Activated naive CD4-positive, alpha-beta T cell treated with anti-CD3 and anti-CD28 coated beads, Interleukin-2, amount 10 ng/mL, durations not matched to agents 7 days and 5 days (primary cell): Measurements from ENCODE around the gene EIF4B.
"Not testable (repeated sequence)": the region's sequence is repeated elsewhere in the genome, so short reads cannot be mapped to it uniquely, and the experiment has no call there.

Source experiments
- CTCF ChIA-PET: fragments of 350-600 bp; sonication (Branson Sonifier 250); formaldehyde crosslinking; loops from one replicate; lab custom pipeline; 2021; ENCODE audit warnings: antibody characterized with exemption; lab: Charles Lee
- DNase-seq: peaks from one replicate; pipeline ENCODE4 v3.0.0-alpha.2; 2020
- H3K27ac Mint-ChIP-seq: one replicate; pipeline ENCODE4 v1.8.0; 2021; ENCODE audit warnings: mild to moderate bottlenecking, moderate library complexity, mixed read lengths
- H3K27me3 Mint-ChIP-seq: one replicate; pipeline ENCODE4 v1.8.0; 2021; ENCODE audit warnings: mild to moderate bottlenecking, mixed read lengths
- H3K36me3 Mint-ChIP-seq: one replicate; pipeline ENCODE4 v1.8.0; 2021; ENCODE audit warnings: mixed read lengths
- H3K4me1 Mint-ChIP-seq: one replicate; pipeline ENCODE4 v1.8.0; 2021; ENCODE audit warnings: mixed read lengths
- H3K4me3 Mint-ChIP-seq: one replicate; pipeline ENCODE4 v1.8.0; 2021; ENCODE audit warnings: mild to moderate bottlenecking, moderate library complexity, mixed read lengths
- H3K9me3 Mint-ChIP-seq: one replicate; pipeline ENCODE4 v1.8.0; 2021; ENCODE audit warnings: mixed read lengths

The EIF4B gene

DNA sequence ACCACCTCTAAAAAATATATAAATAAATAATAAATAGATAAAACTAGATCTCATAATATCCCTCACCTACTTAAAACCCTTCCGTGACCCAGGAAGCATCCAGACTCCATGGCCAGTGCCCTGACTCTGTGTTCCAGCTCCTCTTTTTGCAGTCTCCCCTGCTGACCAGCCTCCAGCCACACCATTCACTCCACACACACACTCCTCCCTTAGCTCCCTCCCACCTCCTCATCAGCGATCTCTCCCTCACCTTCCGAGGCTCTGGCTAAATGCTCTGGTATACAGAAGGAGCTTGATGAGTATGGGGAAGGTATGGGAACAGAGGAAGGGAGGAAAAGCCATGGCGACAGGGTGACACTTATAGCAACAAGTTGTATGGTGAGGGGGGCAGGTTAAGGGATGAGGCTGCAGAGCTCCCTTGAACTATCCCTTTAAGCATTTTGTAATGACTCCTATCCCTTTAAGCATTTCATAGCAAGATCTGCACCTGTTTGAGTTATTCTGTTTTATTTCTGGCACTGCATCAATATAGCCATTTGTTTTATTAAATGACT is 26.1 kb upstream of the EIF4B start:
- no peaks in the 10 kb centered on the region for H3K36me3 Mint-ChIP-seq
- no peak overlapping the region for H3K4me3 Mint-ChIP-seq
- CTCF ChIA-PET, result interaction anchor here (0.7 to 12.5 kb wide), 31 partner anchors 11 to 645 kb away, joined by 3 to 427 read pairs (median 4); no protein-coding TSS in a partner anchor
- DNase-seq, result no peak
- H3K4me1 Mint-ChIP-seq, result no peaks in the 10 kb centered on the region
- peaks cover 41% of the 10 kb centered on the region for H3K27me3 Mint-ChIP-seq
- no peak overlapping the region for H3K27ac Mint-ChIP-seq
- H3K9me3 Mint-ChIP-seq, result no peaks in the 10 kb centered on the region

DNA sequence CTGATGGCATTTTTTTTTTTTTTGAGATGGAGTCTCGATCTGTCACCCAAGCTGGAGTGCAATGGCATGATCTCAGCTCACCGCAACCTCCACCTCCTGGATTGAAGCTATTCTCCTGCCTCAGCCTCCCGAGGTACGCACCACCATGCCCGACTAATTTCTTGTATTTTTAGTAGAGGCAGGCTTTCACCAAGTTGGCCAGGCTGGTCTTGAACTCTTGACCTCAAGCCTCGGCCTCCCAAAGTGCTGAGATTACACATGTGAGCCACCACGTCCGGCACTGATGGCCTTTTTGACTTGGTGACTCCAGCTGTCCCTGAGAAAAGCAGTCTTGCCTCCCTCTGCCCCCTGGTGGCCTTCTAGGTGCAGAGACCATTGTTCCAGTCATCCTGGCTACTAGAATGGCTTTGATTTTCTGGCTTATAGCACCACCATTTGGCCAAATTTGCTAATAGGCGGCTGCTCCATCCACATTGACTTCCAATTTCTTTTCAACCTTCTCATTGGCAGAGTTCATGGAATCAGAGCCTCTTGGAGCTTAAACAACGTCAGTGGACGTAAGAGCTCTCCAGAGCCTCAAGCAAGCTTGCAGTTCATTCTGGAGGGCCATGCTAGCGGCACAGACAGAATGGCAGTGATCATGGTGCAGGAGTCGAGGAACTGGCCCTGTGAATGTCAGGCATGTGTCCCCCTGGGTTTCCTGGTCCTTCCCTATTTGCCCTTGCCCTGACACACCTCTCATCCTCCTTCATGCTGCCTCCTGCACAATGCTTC is 25.4 kb upstream of the EIF4B start:
- CTCF ChIA-PET, result interaction anchor here (0.7 to 12.5 kb wide), 29 partner anchors 11 to 646 kb away, joined by 3 to 427 read pairs (median 4); no protein-coding TSS in a partner anchor
- H3K4me3 Mint-ChIP-seq, result no peak overlapping the region
- H3K27me3 Mint-ChIP-seq, result peaks cover 47% of the 10 kb centered on the region
- peak; percentile 89 for DNase-seq
- no peaks in the 10 kb centered on the region for H3K36me3 Mint-ChIP-seq
- no peaks in the 10 kb centered on the region for H3K4me1 Mint-ChIP-seq
- no peaks in the 10 kb centered on the region for H3K9me3 Mint-ChIP-seq
- H3K27ac Mint-ChIP-seq, result no peak overlapping the region

DNA sequence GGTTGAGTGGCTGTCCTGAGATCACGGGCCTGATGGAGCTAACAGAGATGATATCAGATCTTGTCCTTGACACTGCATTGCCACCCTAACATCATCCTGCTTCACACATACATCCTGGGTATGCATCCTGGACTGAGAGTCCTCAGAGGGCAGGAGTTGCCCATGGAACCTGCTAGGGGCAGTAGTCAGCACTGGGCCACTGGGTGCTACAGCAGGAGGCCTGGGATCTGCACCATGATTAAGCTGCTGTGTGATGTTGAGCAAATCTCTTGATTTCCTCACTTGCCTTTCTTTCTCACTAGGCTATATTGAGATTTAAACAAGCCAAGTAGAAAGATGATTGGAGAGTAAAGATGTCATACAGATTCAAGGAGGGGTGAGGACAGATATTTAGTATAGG is 22.1 kb upstream of the EIF4B start:
- Mint-ChIP-seq H3K36me3 (no peaks in the 10 kb centered on the region), H3K4me1 (no peaks in the 10 kb centered on the region), H3K27me3 (peaks cover 25% of the 10 kb centered on the region), H3K27ac (no peak overlapping the region), H3K4me3 (no peak overlapping the region), H3K9me3 (no peaks in the 10 kb centered on the region)
- CTCF ChIA-PET, result interaction anchor here (12.5 kb wide), 1 partner anchor 103 kb away, joined by 427 read pairs; no protein-coding TSS in a partner anchor
- DNase-seq, result no peak

DNA sequence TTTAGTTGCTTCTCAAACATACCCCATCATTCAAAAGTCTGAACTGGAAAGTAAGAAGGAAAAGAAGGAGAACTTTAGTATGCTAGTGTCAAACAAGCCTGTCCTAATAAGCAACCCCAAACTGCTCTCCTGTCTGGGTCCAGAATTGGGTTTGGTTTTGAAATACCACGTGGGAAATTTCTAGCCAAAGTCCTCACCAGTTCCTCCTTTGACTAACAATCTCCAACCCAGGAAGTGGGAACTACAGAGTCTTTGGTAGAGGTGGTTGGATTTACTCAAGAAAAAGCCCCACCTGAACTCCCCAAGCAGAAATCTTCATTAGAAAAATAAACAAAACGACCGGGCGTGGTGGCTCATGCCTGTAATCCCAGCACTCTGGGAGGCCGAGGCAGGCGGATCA is 17.4 kb upstream of the EIF4B start:
- CTCF ChIA-PET, result interaction anchor here (12.5 kb wide), 1 partner anchor 108 kb away, joined by 427 read pairs; no protein-coding TSS in a partner anchor
- DNase-seq, result no peak
- Mint-ChIP-seq H3K4me3 (no peak overlapping the region), H3K4me1 (no peaks in the 10 kb centered on the region), H3K9me3 (no peaks in the 10 kb centered on the region), H3K27me3 (peaks cover 24% of the 10 kb centered on the region), H3K27ac (no peak overlapping the region), H3K36me3 (no peaks in the 10 kb centered on the region)

DNA sequence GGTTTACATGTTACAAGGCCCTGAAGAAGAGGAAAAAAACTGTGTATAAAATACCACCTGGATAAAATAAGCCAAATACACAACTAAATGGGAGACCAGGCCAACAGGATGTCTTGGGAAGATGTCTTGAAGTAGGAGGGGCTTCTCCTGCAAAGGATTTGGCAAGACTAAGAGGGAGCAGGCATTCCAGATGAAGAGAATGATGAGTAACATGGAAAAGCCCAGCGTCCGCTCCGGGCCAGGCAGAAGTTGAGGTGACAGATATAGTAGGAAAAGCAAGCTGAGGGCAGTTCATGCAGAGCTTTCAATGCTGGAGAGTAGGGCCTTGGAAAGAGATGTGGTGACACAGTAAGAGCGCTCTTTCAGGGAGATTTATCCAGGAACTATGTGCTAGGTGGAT is 16.1 kb upstream of the EIF4B start:
- Mint-ChIP-seq H3K36me3 (no peaks in the 10 kb centered on the region), H3K4me3 (no peak overlapping the region), H3K27ac (no peak overlapping the region), H3K27me3 (peaks cover 19% of the 10 kb centered on the region), H3K4me1 (no peaks in the 10 kb centered on the region), H3K9me3 (no peaks in the 10 kb centered on the region)
- CTCF ChIA-PET, result no interaction called here
- no peak for DNase-seq

GRCh38 chr12:52992240-52992639 is 14.0 kb upstream of the EIF4B start:
- CTCF ChIA-PET, result interaction anchor here (0.9 to 1.7 kb wide), 3 partner anchors 11 to 109 kb away, joined by 4 to 10 read pairs (median 4); no protein-coding TSS in a partner anchor
- not testable (repeated sequence) for H3K27ac Mint-ChIP-seq, H3K4me1 Mint-ChIP-seq, H3K4me3 Mint-ChIP-seq, H3K36me3 Mint-ChIP-seq, H3K27me3 Mint-ChIP-seq, H3K9me3 Mint-ChIP-seq, DNase-seq

GRCh38 chr12:52992699-52993557 is 13.3 kb upstream of the EIF4B start:
- H3K27ac Mint-ChIP-seq, result no peak overlapping the region
- peaks cover 13% of the 10 kb centered on the region for H3K27me3 Mint-ChIP-seq
- no peaks in the 10 kb centered on the region for H3K9me3 Mint-ChIP-seq
- no peaks in the 10 kb centered on the region for H3K36me3 Mint-ChIP-seq
- H3K4me3 Mint-ChIP-seq, result no peak overlapping the region
- DNase-seq, result no peak
- CTCF ChIA-PET, result no interaction called here
- H3K4me1 Mint-ChIP-seq, result no peaks in the 10 kb centered on the region

GRCh38 chr12:52993558-52993869 is 12.7 kb upstream of the EIF4B start:
- no peaks in the 10 kb centered on the region for H3K36me3 Mint-ChIP-seq
- H3K4me3 Mint-ChIP-seq, result no peak overlapping the region
- DNase-seq, result no peak
- no peak overlapping the region for H3K27ac Mint-ChIP-seq
- no peaks in the 10 kb centered on the region for H3K9me3 Mint-ChIP-seq
- peaks cover 13% of the 10 kb centered on the region for H3K27me3 Mint-ChIP-seq
- no peaks in the 10 kb centered on the region for H3K4me1 Mint-ChIP-seq
- CTCF ChIA-PET, result interaction anchor here (1.4 kb wide), 1 partner anchor 108 kb away, joined by 3 read pairs; no protein-coding TSS in a partner anchor

DNA sequence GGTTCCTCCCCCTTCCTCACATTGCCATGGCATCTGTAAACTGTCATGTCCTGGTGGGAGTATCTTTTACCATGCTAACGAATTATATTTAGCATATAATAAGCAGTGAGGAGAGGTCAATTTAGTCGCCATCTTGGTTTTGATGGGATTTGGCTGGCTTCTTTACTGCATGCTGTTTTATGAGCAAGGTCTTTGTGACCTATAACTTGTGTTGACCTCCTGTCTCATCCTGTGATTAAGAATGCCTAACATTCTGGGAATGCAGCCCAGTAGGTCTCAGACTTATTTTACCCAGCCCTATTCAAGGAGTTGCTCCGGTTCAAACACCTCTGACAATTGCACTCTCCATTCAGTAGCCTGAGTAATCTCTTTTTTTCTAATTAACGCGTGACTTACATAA is 2.1 kb upstream of the EIF4B start:
- CTCF ChIA-PET, result interaction anchor here (1.2 kb wide), 1 partner anchor 119 kb away, joined by 4 read pairs; no protein-coding TSS in a partner anchor

DNA sequence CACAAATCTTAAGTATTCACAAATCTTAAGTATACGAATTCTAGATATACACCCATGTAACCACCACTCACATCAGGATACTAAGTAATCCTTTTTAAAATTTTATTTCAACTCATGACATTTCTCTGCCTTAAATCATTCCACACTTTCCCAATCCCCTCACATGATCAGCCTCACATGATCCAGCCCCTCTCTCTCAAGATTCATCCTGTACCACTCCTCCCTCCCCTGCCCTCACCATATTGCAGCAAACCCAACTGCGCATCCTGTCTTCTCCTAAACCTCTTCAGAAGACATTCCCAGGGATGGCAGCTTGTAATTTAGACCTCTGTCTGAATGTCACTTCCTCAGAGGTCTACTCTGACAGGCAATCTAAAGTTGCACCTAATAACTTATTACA is 1.7 kb upstream of the EIF4B start:
- Mint-ChIP-seq H3K9me3 (no peaks in the 10 kb centered on the region), H3K4me3 (peak overlapping the region; percentile 99), H3K27ac (no peak overlapping the region), H3K36me3 (peaks cover 21% of the 10 kb centered on the region), H3K27me3 (peaks cover 25% of the 10 kb centered on the region), H3K4me1 (peaks cover 35% of the 10 kb centered on the region)
- CTCF ChIA-PET, result interaction anchor here (1.2 kb wide), 1 partner anchor 119 kb away, joined by 4 read pairs; no protein-coding TSS in a partner anchor
- no peak for DNase-seq

More for the DNA sequence above, 2.1 kb upstream of the EIF4B start:
- Mint-ChIP-seq H3K27me3 (peaks cover 28% of the 10 kb centered on the region), H3K27ac (no peak overlapping the region), H3K9me3 (no peaks in the 10 kb centered on the region), H3K4me1 (peaks cover 33% of the 10 kb centered on the region), H3K4me3 (no peak overlapping the region), H3K36me3 (peaks cover 19% of the 10 kb centered on the region)
- DNase-seq, result no peak

- H3K4me1 Mint-ChIP-seq, result peaks cover 43% of the 10 kb centered on the region
- peaks cover 21% of the 10 kb centered on the region for H3K27me3 Mint-ChIP-seq
- peaks cover 27% of the 10 kb centered on the region for H3K36me3 Mint-ChIP-seq
- peak overlapping the region; percentile 99 for H3K27ac Mint-ChIP-seq
- CTCF ChIA-PET, result interaction anchor here (0.7 to 1.2 kb wide), 6 partner anchors 25 to 126 kb away, joined by 3 to 5 read pairs (median 3); no protein-coding TSS in a partner anchor
- H3K4me3 Mint-ChIP-seq, result peak overlapping the region; percentile 99
- peak; percentile 20 for DNase-seq
- H3K9me3 Mint-ChIP-seq, result no peaks in the 10 kb centered on the region
Observed at GRCh38 chr12:53005215-53005985, 856 bp upstream of the EIF4B start.

DNA sequence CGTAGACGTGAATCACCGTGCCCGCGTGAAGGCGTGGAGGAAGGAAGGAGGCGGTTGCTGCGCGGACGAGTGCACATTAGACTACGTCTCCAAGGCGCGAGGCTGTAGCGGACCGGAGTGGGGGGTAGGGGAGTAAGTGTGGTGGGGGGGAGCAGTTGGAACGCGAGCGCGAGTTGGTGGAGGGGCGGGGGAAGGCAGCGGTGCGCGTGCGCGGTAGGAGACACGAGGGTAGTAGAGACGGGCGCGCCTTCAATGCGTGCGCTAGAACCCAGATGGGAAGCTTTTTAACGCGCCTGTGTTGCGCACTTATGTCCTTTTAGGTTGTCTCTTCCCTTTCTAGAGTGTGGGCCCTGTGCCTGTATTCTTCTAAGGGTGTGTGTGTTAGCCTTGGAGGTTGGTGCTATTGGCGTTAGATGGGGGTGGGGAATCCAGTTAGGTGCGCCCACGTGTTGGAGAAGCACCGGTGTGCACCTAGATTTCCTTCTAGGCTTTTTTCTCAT is 604 bp downstream of the EIF4B start:
- DNase-seq, result peak; percentile 88
- Mint-ChIP-seq H3K9me3 (no peaks in the 10 kb centered on the region), H3K4me1 (peaks cover 55% of the 10 kb centered on the region), H3K27me3 (peaks cover 15% of the 10 kb centered on the region), H3K36me3 (peaks cover 35% of the 10 kb centered on the region), H3K4me3 (peak overlapping the region; percentile 99), H3K27ac (peak overlapping the region; percentile 99)
- CTCF ChIA-PET, result interaction anchor here (0.5 to 2.4 kb wide), 3 partner anchors 39 to 886 kb away, joined by 3 to 6 read pairs (median 3); no protein-coding TSS in a partner anchor

- H3K27me3 Mint-ChIP-seq, result peaks cover 10% of the 10 kb centered on the region
- H3K4me3 Mint-ChIP-seq, result peak overlapping the region; percentile 99
- DNase-seq, result no peak
- H3K36me3 Mint-ChIP-seq, result peaks cover 36% of the 10 kb centered on the region
- no peaks in the 10 kb centered on the region for H3K9me3 Mint-ChIP-seq
- H3K4me1 Mint-ChIP-seq, result peaks cover 58% of the 10 kb centered on the region
- H3K27ac Mint-ChIP-seq, result peak overlapping the region; percentile 99
- CTCF ChIA-PET, result interaction anchor here (0.5 to 2.4 kb wide), 2 partner anchors 41 to 887 kb away, joined by 3 to 6 read pairs; no protein-coding TSS in a partner anchor
Observed at GRCh38 chr12:53007343-53007742, 1.1 kb downstream of the EIF4B start.
